Esophagus squamous epithelium (tissue), 5 donors: Measurements from ENCODE around the gene CLASRP. TPM values are rescaled to one million over a fixed set of nuclear protein-coding genes. Genes with fewer than 3 reads are reported as not detected.
A peak's percentile ranks its signal among the peaks of the same experiment; 100 is the strongest.

ENCODE experiments used
- DNase-seq: peaks from one replicate; lab custom pipeline; 2025; lab: John Stamatoyannopoulos, UW
- H3K27ac ChIP-seq, 4 donors: fragments of 200-600 bp; sonication (generic); one replicate each; pipeline ENCODE4 v1.5.1; 2016 to 2019; ENCODE audit warnings: mild to moderate bottlenecking in 1 of 4
- H3K27me3 ChIP-seq, 4 donors: fragments of 200-600 bp; sonication (generic); 1 replicate in 3 of 4; 2 replicates in 1 of 4; pipeline versions ENCODE4 v1.5.1 to v1.6.0; 2017 to 2021; ENCODE audit warnings: antibody characterized with exemption in 1 of 4
- H3K36me3 ChIP-seq, 3 donors: fragments of 200-600 bp; sonication (generic); one replicate each; pipeline ENCODE4 v1.5.1; 2016 to 2019
- H3K4me1 ChIP-seq, 3 donors: fragments of 200-600 bp; sonication (generic); one replicate each; pipeline ENCODE4 v1.5.1; 2017 to 2019
- H3K4me3 ChIP-seq, 4 donors: fragments of 200-600 bp; sonication (generic); 1 replicate in 3 of 4; 2 replicates in 1 of 4; pipeline ENCODE4 v1.5.1; 2016 to 2019; ENCODE audit warnings: mild to moderate bottlenecking in 2 of 4, moderate library complexity in 1 of 4
- H3K9me3 ChIP-seq, 3 donors: fragments of 200-600 bp; sonication (generic); one replicate each; pipeline ENCODE4 v1.5.1; 2016 to 2019
- POLR2A ChIP-seq, 4 donors: fragments of 450-650 bp; IDR thresholded peaks; one replicate each; pipeline ENCODE4 v1.6.1; 2017; ENCODE audit warnings: antibody characterized with exemption in 4 of 4, mild to moderate bottlenecking in 4 of 4, moderate library complexity in 3 of 4
- WGBS, 2 donors: methylation state at CpG; one replicate each; pipeline ENCODE4 v1.1.5; 2018; 5-methylcytosine and 5-hydroxymethylcytosine counted together
- intact Hi-C: fragments of 100-400 bp; cut with DNase I; formaldehyde crosslinking; loops from one replicate; pipeline ENCODE4 v1.15.0; 2022
- total RNA-seq, 4 donors: library from RNA; depleted of rRNA; stranded (reverse); fragments of >200 nt; gene quantifications; one replicate each; pipeline ENCODE4 v1.1.0, GENCODE V29; 2016
- TF ChIP-seq, protein P1 (sequence below), 6 experiments: fragments of 450-650 bp in 4 of 6; fragments of 200-600 bp in 2 of 6; sonication (generic) in 2 of 6; IDR thresholded peaks; one replicate each; pipeline ENCODE4 v1.5.1; 2016 to 2019; ENCODE audit warnings: antibody characterized with exemption in 6 of 6, mild to moderate bottlenecking in 4 of 6, moderate library complexity in 4 of 6
- donor health status: DM: yes; HTN: yes; CAD: no.

Gene CLASRP
- total RNA-seq, 4 donors from 2014 or later, result 46.4 to 122 (median 64.0) TPM

DNA sequence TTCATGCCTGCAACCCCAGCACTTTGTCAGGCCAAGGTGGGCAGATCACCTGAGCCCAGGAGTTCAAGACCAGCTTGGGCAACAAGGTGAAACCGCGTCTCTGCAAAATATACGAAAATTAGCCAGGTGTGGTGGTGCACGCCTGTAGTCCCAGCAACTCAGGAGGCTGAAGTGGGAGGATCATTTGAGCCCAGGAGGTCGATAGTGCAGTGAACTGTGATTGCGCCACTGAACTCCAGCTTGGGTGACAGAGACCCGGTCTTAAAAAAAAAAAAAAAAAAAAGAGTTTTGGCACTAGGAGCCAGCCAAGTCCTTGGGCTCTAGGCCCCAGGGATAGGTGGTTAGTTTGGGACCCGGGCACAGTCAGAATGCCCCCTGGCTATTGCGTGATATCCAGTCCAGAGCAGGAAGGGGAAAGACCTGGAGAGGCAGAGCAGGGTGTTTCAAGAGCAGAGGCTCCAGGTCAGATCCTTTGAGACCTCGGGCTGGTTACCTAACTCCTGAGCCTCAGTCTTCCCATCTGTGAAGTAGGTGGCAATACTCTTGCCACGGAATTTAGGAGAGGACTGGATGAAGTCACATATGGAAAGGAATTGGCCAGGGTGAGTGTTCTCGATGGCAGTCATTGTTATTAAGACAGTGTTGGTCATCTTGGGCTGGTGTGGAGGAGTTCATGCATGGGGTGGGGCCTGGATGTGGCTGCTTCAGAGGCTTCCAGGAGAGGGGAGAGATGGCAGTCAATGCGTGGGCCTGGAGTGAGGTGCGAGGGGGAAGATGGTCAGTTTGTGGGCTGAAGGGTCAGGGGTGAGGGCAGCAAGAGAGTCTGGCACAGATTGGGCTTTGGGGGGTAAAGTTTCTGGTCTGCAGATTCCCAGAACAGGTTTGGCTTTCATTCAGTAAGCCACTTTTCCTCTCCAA, 56.9 kb downstream of the CLASRP start:
- Histone ChIP-seq H3K27ac (no peak overlapping the region), H3K36me3 (peaks cover 0 to 2% (median under 1%) of the 10 kb centered on the region in 3 donors), H3K27me3 (no peaks in the 10 kb centered on the region), H3K4me3 (no peak overlapping the region), H3K9me3 (no peaks in the 10 kb centered on the region), H3K4me1 (peaks cover 58 to 90% (median 76%) of the 10 kb centered on the region in 3 donors)
- DNase-seq, result no peak
- WGBS, 2 donors, result 79 to 83% methylated on average over 14 of the region's 14 CpGs
- TF ChIP-seq, protein P1, sequence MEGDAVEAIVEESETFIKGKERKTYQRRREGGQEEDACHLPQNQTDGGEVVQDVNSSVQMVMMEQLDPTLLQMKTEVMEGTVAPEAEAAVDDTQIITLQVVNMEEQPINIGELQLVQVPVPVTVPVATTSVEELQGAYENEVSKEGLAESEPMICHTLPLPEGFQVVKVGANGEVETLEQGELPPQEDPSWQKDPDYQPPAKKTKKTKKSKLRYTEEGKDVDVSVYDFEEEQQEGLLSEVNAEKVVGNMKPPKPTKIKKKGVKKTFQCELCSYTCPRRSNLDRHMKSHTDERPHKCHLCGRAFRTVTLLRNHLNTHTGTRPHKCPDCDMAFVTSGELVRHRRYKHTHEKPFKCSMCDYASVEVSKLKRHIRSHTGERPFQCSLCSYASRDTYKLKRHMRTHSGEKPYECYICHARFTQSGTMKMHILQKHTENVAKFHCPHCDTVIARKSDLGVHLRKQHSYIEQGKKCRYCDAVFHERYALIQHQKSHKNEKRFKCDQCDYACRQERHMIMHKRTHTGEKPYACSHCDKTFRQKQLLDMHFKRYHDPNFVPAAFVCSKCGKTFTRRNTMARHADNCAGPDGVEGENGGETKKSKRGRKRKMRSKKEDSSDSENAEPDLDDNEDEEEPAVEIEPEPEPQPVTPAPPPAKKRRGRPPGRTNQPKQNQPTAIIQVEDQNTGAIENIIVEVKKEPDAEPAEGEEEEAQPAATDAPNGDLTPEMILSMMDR (IDR thresholded peaks at IDR 0.05), result no peak
- intact Hi-C loops, result no loop called here

DNA sequence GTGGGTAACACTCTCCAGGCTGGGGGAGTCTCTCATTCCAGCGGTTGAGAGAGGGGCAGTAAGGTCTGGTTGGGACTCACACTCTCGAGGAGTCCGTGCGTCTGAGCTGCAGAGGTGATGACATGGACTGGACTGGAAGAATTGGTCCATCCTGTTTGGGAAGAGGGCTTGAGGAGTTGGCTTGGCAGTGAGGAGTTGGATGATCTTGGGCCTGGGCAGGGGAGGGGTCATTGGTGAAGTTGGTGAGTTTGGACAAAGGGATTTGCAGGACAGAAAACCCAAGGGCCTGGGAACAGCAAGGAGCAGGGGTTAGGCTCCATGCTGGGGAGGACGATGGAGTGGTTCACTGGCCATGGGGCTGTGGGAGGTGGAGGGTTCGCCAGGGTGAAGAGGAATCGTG, 57.9 kb downstream of the CLASRP start:
- TF ChIP-seq POLR2A (IDR thresholded peaks at IDR 0.05), result no peak
- TF ChIP-seq, protein P1 (IDR thresholded peaks at IDR 0.05), result no peak
- Histone ChIP-seq H3K4me3 (no peak overlapping the region), H3K9me3 (no peaks in the 10 kb centered on the region), H3K27ac (no peak overlapping the region), H3K4me1 (peaks cover 57 to 92% (median 77%) of the 10 kb centered on the region in 3 donors), H3K27me3 (no peaks in the 10 kb centered on the region), H3K36me3 (no peaks in the 10 kb centered on the region)
- intact Hi-C loops, result no loop called here
- 81 to 84% methylated on average over 4 to 7 of the region's 7 CpGs for WGBS, 2 donors
- DNase-seq, result no peak

DNA sequence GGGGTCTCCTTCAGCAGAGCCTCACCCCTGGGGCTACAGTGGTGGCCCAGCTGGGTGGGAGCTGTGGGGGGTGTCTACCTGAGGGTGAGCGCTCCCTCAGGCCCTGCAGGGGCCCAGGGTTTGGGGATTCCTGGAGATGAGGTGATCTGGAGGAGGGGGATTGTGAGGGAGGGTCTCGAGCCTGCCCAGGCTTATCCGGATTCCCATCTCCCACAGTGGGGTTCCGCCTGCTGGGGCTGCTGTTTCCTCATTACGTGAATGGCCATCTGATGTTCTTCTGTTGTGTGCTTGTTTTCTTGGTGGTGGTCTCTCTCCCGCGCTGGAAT, 58.6 kb downstream of the CLASRP start:
- TF ChIP-seq, protein P1 (IDR thresholded peaks at IDR 0.05), result no peak
- no peak for TF ChIP-seq POLR2A (IDR thresholded peaks at IDR 0.05)
- intact Hi-C loops, result no loop called here
- Histone ChIP-seq H3K4me1 (peaks cover 62 to 92% (median 77%) of the 10 kb centered on the region in 3 donors), H3K9me3 (no peaks in the 10 kb centered on the region), H3K27me3 (no peaks in the 10 kb centered on the region), H3K36me3 (no peaks in the 10 kb centered on the region), H3K4me3 (no peak overlapping the region), H3K27ac (peak overlapping the region in 3 of 4 donors; percentile 79 to 87 (median 80))
- WGBS, 2 donors, result 86% methylated on average over 6 of the region's 7 CpGs; no CpG with 5 or more reads in 1 of the 2 donors
- DNase-seq, result no peak

DNA sequence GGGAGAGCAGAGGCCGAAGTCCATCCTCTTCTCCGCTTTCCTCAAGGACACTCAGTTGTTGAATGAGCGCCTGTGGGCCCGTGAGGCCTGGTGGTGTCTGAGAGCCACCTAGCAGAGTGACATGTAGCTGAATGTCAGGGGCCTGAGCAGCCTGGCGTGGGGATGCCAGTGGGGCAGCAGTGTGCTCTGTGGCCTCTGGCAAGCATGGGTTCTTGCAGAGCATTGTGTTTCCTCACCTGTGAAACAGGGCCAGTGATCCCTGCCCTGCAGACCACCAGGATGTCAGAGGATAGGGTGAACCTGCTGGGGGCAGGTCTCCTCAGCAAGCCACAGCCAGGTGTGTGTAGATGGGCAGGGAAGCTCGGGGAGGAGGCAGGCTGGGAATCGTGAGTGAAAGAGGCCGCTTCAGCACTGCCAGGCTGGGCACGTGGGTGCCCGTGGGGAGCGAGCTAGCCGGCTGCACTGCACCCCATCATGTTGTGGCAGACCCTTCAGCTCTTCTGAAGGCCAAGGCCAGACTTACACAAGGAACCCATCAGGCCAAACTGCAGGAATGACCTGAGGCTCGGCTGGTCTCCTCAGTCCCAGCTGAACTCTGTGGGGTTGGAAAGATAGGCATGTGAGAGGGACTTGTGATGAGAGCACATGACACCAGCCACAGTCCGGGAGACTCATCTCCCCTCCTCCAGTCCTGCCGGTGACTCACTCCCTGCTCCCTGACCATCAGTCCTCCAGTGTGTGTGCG, 59.1 kb downstream of the CLASRP start:
- Histone ChIP-seq H3K4me3 (peak overlapping the region in 1 of 4 donors; percentile 26), H3K4me1 (peaks cover 62 to 96% (median 81%) of the 10 kb centered on the region in 3 donors), H3K27ac (peak overlapping the region; percentile 76 to 87 (median 80)), H3K27me3 (no peaks in the 10 kb centered on the region), H3K9me3 (no peaks in the 10 kb centered on the region), H3K36me3 (no peaks in the 10 kb centered on the region)
- intact Hi-C loops, result no loop called here
- no peak for TF ChIP-seq POLR2A (IDR thresholded peaks at IDR 0.05)
- TF ChIP-seq, protein P1 (IDR thresholded peaks at IDR 0.05), result no peak
- no peak for DNase-seq
- 45 to 55% methylated on average over 6 to 12 of the region's 16 CpGs for WGBS, 2 donors
